GM18499 (cell line): ENCODE data around the gene AOC1.

ENCODE experiments used
- ATAC-seq: cut with Tn5 transposase; IDR thresholded peaks from one replicate; pipeline ENCODE4 v1.9.1; 2021; ENCODE audit warnings: moderate number of reproducible peaks; ENCODE audit not compliant: insufficient read depth, unreplicated experiment

The AOC1 gene

DNA sequence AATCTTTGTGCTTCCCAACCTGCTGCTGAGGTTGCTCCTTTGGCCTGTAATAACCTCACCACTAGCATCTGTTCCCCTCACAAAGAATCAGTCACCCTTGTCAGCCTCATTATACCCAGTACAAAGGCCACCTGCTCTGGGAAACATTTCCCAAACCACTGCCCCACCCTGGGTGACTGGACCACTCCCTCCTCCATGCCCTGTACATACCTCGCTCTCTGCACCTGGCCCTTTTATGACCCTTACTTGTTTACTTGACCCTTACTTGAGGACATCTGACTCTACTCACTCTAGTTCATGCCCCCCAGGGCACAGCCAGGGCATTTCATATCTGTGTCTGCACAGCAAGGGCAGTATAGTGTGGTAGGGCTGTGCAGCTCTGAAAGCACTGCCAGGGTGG lies 21.4 kb upstream of the AOC1 start:
- ATAC-seq, result no peak

DNA sequence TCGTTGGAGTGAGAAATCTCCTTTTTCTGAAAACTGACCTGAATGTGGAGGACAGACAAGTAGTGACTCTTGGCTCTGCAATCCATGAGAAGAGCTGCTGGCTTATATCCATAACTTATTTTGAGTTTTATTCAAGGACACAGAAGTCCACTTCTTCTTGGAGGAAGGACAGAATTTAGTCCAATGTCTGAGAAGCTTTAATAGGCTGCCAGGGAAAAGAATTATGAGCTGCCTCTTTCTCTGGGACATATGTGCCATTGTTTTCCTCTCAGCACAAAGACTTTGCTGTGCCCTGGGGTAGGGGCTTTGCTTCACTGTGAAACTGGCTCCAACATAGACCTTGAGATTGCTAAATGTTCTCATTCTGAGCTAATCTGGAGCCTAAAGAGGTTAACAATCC lies 20.5 kb upstream of the AOC1 start:
- ATAC-seq, result no peak

DNA sequence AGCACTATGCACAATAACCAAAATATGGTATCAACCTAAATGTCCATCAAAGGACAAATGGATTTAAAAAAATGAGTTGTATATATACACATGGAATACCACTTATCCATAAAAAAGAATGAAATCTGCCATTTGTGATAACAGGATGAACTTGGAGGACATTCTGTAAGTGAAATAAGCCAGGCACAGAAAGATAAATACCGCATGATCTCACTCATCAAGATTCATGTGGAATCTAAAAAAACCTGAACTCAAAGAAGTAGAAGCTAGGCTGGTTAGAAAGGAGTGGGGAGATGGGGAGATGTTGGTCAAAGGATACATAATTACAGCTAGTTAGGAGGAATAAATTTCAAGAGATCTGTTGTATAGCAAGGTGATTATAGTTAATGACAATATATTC lies 17.3 kb upstream of the AOC1 start:
- ATAC-seq, result no peak

DNA sequence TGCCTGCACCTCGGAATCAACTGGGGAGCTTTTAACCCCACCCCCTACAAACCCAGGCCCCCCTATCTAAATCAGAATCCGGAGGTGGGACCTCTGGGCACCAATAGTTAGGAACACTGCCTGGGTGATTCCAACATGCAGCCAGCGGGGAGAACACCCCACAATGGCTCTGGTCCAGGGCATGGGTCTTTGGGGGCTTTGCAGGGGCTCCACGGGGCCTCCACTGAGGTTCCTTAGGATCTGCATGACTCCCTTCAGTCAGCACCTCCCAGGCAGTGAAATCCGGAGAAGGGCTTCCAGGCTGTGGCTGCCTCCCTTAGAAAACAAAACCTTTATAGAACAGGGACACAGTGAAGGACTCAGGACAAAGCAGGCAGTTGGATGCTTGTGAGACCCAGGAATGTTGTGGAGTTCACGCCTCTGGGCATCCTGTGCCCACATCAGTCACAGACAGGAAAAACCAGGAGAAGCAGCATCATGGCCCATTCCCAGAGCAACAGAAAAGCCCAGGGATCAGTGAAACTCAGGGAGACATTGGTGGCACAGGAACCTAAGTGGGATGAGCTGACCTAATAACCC lies 16.5 kb upstream of the AOC1 start:
- ATAC-seq, result no peak

DNA sequence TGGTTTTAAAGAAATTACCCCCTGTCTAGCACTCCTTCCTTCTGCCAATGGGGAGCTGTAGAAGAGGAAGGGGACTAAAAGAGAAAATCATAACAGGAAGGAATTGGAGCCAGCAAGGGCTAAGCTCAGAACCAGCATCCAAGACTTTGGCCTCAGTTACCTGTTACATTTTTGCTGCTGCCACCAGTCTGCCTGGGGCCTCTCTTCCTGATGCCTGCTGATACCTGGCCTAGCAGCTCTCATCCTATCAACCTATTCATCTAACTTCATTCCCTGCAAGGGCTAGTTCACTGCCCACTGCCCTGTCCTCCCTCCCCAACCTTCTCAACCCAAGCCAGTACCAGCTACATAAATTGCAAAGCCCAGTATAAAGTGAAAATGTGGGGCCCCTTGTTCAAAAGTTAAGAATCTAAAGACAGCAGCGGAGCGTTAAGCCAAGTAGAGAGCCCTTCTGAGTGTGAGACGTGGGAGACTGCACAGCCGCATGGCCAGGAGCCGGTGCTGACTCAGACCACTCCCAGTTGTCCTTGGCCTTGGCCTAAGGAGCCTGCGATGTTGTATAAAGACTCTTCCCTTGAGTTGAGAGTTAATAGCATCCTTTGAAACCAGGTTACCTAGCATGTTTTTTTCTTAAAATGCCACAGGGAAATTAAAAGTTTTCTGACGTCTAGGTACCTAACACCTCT lies 13.2 kb upstream of the AOC1 start:
- no peak for ATAC-seq

DNA sequence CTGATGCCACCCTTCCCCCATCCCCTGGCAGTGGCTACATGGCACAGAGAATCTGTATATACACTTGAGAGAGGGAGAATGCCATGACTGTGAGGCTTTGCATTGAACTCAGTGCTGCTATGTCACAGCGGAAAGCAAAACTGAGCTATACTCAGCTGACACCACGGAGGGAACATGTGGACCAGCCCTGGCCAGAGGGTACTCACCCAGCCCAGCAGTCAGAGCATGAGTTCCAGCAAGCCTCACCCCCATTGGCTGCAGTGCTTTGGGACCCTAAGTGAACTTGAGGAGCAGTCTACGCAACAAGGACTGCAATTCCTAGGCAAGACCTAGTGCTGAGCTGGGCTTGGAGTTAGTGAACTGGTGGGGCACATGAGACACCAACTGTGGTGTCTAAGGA lies 10.3 kb upstream of the AOC1 start:
- no peak for ATAC-seq

DNA sequence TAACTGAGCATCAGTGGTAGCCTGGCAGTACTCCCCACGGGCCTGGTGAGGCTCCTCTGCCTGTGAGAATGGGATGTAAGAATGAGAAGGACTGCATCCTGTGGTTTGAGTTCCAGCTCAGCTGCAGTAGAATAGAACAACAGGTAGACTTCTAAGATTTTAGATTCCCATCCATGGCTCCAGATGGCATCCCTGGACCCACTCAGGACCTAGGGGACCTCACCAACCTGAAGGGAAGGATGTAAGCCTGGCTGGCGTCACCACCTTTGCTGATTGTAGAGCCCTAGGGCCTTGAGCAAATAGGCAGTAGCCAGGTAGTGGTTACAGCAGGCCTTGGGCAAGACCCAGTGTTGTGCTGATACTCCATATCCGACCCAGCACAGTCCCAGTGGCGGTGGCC lies 9.6 kb upstream of the AOC1 start:
- ATAC-seq, result no peak

DNA sequence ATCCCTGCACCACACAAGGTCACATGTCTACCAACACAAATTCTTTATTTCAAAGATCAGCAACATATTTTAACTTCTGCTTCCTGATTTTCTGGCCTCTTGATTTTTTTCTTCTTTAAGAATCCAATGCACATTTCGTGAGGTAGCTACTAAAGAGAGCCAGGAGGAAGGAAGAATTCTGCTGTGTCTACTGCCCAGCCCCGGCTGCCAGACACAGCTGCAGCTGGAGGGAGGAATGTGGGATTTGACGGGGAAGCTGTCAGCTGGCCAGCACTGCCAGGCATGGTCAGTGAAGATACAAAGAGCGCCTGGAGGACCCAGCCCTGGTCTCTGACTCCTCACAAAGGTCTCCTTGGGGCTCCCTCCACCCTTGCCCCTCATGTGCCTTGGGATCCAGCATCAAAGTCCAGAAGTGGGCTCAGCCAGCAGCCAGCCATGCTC lies 6.9 kb upstream of the AOC1 start:
- ATAC-seq, result no peak

DNA sequence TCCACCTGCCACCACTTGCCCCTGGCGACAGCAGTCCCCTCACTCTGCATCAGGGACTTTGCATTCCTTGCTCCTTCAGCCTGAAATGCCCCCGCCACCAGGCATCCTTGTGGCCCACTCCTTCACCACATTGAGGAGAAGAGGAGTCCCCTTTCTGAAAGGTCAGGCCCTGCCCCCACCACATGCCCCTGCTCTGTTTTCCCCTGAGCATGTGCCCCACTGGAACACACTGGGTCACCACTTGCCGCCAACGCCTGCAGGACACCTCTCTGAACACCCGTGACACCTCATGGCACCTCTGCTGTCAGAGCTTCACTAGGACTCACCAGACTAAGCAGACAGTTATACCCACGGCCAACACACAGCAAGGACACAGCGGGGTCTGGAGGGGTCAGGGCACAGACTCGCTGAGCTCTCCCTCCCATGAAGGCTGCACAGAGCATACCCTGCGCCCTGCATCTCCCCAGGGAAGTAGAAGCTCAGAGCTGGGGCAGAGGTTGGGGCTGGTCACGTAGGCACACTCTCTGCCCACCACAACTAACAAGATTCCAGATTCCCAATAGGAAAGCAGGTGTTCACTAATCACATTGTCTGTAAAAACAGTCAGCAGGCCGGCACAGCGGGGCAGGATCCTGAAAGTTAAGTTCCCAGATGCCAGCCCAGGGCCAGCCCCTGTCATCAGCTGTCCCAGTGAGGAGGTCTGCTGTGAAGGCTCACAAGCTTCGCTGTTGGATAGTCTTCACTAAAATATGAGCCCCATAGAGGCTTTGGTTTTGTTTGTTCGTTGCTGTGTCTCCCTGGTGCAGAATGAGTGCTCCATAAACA lies 5.8 kb upstream of the AOC1 start:
- no peak for ATAC-seq

DNA sequence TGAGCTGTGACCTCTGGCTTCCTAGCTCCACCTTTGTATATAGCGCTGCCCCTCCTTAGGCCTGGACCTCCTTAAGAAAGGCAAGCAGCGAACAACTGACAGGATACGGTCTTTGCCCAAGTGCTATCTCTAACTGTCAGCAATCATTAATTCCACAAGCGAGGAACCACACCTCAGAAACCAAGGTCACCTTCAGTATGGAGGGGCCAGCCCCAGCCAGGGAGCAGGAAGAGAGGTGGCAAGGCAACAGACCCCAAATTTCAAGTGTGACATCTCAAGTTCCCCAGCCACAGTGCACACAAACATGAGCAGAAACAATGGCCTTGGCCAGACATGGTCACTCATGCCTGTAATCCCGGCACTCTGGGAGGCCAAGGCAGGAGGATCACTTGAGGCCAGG lies 4.8 kb upstream of the AOC1 start:
- ATAC-seq, result no peak

DNA sequence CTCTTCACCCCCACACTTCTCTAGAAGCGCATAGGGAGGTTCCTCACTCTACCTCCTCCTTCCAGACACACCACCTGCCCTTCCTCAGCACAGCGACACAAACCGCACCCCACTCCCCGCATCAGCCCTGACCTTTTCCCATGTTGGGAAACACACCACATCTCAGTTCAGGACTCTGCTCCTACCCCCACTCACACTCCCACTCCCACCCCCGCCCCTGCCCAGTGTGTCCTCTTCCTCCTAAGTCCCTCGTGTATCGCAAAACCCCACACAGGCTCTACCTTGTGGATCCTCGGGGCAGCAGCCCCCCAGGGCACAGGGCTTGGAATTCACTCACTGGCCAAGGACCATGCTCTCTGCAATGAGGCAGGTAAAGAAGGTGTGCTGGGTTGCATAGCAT lies 4.2 kb upstream of the AOC1 start:
- ATAC-seq, result no peak

DNA sequence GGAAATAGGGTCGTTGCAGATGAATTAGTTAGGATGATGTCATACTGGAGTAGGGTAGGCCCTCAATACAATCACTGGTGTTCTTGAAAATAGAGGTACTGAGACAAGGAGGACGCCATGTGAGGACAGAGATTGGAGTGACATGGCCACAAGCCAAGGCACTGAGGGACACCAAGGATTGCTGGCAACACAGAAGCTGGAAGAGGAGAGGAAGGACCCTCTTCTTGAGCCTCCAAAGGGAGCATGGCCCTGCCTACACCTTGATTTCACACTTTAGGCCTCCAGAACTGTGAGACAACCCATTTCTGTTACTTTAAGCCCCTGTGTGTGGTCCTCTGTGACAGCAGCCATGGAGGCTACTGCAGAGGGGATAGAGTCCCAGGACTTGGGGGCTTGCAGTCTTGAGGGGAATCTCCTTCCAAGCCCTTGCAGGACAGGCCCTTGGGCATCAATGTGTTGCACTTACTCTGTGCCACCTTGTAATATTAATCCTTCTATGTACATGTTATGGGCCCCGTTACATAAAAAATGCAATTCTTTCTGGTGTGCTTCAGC lies 3.7 kb upstream of the AOC1 start:
- no peak for ATAC-seq

DNA sequence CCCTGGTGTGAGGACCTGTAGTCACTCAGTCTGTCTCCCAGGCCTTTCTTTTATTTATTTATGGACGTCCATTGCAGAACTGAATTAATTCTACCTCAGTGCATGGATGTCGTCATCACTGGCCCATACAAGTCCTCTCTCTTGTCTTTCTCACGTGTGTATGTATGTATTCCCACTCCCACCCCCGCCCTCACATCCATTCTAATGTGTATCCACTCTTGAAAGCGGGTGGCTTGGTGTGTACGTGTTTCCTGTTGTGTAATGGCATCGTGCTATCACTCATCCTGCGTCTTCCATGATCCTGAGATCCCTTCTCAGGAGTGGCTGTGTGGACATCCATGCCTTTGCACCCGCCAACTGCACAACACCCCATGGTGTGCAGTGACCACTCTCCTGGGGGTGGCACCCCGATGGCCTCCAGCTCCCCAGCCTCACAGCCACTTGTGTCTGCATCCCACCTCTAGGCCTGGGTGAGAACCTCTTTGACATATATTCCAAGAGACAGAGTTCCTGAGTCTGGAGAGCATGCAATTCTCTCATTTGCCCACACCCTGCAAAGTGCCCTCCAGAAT lies 3.0 kb upstream of the AOC1 start:
- ATAC-seq, result no peak

DNA sequence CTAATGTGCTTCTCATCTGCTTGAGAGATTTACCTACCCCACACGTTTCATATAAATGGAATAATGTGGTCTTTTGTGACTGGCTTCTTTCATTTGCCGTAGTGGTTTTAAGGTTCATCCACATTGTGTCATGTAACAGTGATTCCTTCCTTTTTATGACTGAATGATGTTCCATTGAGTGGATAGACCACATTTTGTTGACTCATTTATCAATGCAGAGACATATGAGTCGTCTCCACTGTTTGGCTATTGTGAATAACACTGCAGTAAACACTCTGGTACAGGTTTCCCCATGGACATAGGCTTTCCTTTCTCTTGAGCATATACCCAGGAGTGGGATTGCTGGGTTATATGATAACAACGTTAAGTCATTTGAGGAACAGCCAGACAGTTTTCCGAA lies 2.0 kb upstream of the AOC1 start:
- no peak for ATAC-seq

DNA sequence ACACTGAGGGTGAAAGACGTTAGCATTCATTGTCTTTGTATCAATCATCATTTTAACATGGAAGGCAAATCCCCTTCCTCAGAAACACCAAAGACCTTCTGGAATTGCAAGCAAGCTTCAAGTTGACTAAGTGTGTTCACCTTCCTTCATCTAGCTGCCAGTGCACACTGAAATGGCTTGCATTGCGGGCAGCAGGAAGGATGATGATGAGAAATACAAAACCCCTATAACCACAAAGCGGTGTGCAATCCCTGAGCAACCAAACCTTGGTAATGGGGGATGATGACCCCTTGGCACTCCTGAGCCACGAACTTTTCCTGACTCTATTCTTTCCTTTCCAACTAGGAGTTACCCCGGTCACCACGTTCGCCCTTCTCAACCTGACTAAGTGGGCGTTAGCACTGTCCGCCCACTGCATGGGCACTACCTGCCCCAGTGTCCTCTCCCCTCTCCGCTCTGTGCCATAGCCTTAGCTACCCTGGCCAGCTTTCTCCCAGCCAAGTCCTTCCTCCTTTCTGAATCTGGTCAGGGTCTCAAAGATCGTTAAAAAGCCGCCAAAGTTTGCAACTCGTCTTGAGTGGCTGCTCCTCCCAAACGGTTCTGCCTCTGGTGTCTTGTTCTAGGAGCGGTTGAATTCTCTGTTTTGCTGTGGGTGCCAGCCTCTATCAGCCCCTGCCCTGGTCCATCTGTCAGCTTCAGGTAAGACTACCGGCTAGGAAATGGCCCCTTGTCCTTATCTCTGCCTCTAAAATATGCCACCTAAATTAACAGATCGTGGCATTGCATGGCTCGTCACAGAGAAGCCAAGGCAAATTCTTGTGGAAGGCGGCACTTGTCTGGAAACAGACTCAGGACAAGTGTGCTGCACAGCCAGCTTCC lies 586 bp upstream of the AOC1 start:
- ATAC-seq, result no peak

DNA sequence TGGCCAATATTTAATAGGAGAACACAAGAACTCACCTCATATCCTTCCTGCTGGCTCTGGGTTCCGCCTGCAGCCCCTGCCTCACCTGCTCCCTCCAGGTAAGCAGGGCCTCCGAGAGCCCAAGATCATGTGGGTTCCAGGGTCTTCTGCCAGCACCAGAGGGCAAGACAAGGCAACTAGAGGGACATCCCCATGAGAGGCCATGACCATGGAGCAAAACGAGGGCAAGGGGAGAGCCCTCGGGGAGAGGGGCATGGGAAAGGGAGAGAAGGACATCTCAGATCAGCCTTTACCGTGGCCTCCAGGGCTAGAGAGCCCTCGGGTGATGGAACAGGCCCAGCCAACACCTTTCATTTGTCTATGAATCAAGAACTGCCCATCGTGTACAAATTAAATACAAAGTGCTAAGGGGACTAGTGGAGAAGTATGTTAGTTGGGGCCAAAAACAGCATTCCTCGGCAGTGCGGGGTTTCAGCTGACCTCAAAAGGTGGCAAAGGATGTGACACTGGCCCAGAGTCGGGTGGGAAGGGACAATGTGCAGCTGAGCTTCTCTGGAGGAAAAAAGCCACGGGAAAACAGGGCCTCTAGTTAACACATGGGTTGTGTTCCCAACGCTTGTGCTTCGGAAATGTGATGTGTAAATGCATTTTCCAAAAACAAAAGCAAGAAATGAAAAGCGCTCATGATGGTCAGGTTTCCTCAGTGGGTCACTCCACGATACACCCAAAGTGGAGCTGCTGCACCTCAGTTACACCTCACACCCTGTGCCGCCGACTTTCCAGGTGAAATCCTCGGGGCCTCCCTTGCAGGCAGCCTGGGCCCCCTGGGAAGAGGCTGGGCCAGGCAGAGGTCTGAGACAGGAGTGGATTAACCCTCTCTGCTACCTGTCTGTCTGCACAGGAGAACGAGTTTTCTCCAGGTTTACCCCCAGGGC lies 2.0 kb downstream of the AOC1 start:
- no peak for ATAC-seq

DNA sequence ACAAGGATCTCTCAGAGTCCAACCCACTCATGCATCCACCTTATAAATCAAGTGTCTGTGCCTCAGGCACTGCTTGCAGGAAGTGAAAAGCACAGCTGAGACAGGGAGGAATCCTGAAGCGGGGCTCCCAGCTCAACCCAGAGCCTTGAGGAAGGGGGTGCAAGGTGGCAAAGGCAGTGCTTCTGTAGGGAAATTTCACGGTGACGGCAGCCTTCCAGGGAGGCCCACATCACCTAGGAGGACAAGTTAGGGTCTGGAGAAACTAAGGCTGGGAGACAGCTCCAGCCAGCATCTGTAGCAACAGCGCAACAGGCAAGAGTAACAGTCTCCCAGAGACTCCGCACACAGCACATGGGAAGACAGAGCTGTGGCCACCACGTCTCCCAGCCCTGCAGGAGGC lies 2.7 kb downstream of the AOC1 start:
- ATAC-seq, result no peak

DNA sequence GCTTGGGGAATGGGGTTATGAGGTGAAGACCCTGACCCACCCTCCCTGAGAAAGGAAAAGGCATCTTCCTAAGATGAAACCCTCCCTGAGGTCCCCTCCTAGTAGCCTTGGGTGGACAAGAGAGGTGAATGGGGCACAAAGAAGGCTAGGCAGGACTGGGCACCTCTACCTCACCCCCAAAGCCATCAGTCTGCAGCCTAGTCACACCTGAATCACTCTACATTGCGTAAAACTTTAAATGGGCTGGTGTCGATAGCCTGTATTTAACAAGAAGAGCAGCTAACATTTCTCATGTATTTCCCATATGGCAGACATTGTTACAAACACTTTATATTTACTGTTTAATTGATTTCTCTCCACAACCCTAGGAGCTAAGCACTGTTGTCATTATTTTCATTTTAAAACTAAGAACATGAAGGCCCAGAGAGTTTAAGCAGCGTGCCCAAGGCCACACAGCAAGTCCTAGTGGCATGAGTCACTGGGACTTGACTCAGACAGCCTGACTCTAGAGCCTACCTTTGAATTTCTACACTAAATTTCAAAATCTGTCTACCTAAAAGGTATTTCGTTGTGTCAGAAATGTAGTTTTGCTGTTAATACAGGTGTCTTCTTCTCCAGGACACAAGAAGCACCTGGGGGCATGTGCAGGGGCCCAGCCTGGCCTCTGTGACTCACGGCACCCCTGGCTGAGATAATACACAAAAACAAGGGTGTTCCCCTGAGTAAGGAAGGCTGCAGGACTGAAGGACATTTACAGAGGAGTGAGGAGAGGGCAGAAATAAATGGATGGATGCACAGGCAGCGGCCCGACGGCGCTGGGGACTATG lies 3.4 kb downstream of the AOC1 start:
- no peak for ATAC-seq
